Omental fat pad (tissue), 4 donors: ENCODE data around the gene ONECUT1. TPM values are rescaled to one million over a fixed set of nuclear protein-coding genes. Genes with fewer than 3 reads are reported as not detected.

Source experiments
- ATAC-seq: fragments of 150-250 bp; one replicate; pipeline ENCODE4 v1.9.1; 2016; ENCODE audit warnings: mild to moderate bottlenecking, moderate library complexity; ENCODE audit not compliant: low FRiP score
- DNase-seq: peaks from one replicate; pipeline ENCODE4 v3.0.0-alpha.2; 2019; ENCODE audit warnings: low spot score
- CTCF ChIP-seq, 3 donors: fragments of 450-650 bp; IDR thresholded peaks; one replicate each; pipeline ENCODE4 v1.5.1; 2016 to 2017; ENCODE audit warnings: antibody characterized with exemption in 3 of 3, mild to moderate bottlenecking in 3 of 3, moderate library complexity in 2 of 3
- total RNA-seq, 4 donors: library from RNA; depleted of rRNA; stranded (reverse); fragments of >200 nt; gene quantifications; one replicate each; pipeline ENCODE4 v1.1.0, GENCODE V29; 2016

The ONECUT1 gene
- total RNA-seq, 4 donors from 2014 or later: 0.38 TPM; not detected in 3

- no peak for TF ChIP-seq CTCF (IDR thresholded peaks at IDR 0.05)
- ATAC-seq: no peak
- DNase-seq: no peak
Measured at GRCh38 chr15:52806284-52806655, 16.1 kb upstream of the ONECUT1 start.

GRCh38 chr15:52805351-52806283 lies 15.5 kb upstream of the ONECUT1 start:
- no peak for DNase-seq
- no peak for TF ChIP-seq CTCF (IDR thresholded peaks at IDR 0.05)
- ATAC-seq: peak; percentile 48

GRCh38 chr15:52804526-52805081 lies 14.5 kb upstream of the ONECUT1 start:
- ATAC-seq (no peak), DNase-seq (no peak)
- no peak for TF ChIP-seq CTCF (IDR thresholded peaks at IDR 0.05)

GRCh38 chr15:52803467-52804306 lies 13.6 kb upstream of the ONECUT1 start:
- DNase-seq: no peak
- TF ChIP-seq CTCF (IDR thresholded peaks at IDR 0.05): no peak
- no peak for ATAC-seq

GRCh38 chr15:52803108-52803466 lies 13.0 kb upstream of the ONECUT1 start:
- DNase-seq (no peak), ATAC-seq (no peak)
- TF ChIP-seq CTCF (IDR thresholded peaks at IDR 0.05): no peak

GRCh38 chr15:52802110-52802509 lies 12.0 kb upstream of the ONECUT1 start:
- ATAC-seq (no peak), DNase-seq (no peak)
- TF ChIP-seq CTCF (IDR thresholded peaks at IDR 0.05): no peak
